Heart left ventricle (tissue), 13 donors: ENCODE data around the gene ENOX1.

Source experiments
- POLR2A ChIP-seq, 2 donors: fragments of 450-650 bp; IDR thresholded peaks; one replicate each; pipeline ENCODE4 v1.6.1; 2017; ENCODE audit warnings: antibody characterized with exemption in 2 of 2, mild to moderate bottlenecking in 2 of 2, moderate library complexity in 2 of 2
- TF ChIP-seq, protein P1 (sequence below), 12 donors: fragments of 200-600 bp; sonication (generic) in 4 of 12; IDR thresholded peaks; one replicate each; pipeline versions ENCODE4 v1.5.0 to v1.8.0; 2018 to 2022; ENCODE audit warnings: antibody characterized with exemption in 12 of 12, mild to moderate bottlenecking in 5 of 12
- donor health status: ischemic (EF 13 %, LVEDD 7.1; RV severe dilation, severe dysfunction).
- donor health status: DM: no; HTN: yes; CAD: no.
- donor health status: DM: no; HTN: no; CAD: no.
- donor health status: ischemic (EF 25% LVEDD 6.9; RV normal size, moderate dysfunction).
- donor health status: ischemic (EF 25% LVEDD 5.7; RV mildly dilated, moderate dysfunction).
- donor health status: ischemic (EF 35%, LVEDD 5.7; RV mildly dilated, moderate dysfunction).
- donor health status: nonischemic (EF 11% LVEDD 7.7; RV severe dilation, severe dysfunction).
- donor health status: DM: yes; HTN: yes; CAD: no.
- donor health status: PGD.
- donor health status: ischemic (EF 29% LVEDD 5.4; RV normal size, mild dysfunction).
- donor health status: nonischemic (EF 23%, LVEDD 6.1; RV moderate dilation, normal function).

DNA sequence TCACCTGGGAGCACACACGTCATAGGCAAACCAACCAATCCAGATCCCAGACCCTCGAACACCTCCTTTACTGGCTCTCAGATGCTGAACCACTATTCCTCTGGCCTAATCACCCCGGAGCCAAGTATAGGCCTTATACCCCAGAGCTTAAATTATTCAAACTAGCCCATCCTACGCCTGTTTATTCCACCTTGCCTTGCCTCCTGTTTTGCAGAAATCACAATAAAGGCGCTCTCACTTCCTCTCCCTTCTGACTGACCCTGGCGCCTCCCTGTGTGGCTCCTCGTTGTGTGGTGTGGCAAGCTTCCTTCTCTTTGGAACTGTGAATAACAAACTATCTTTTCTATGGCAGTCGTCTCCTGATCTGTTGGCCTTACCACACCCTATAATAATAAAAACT, 354.9 kb downstream of the ENOX1 start:
- TF ChIP-seq POLR2A (IDR thresholded peaks at IDR 0.05), result no peak
- TF ChIP-seq, protein P1, sequence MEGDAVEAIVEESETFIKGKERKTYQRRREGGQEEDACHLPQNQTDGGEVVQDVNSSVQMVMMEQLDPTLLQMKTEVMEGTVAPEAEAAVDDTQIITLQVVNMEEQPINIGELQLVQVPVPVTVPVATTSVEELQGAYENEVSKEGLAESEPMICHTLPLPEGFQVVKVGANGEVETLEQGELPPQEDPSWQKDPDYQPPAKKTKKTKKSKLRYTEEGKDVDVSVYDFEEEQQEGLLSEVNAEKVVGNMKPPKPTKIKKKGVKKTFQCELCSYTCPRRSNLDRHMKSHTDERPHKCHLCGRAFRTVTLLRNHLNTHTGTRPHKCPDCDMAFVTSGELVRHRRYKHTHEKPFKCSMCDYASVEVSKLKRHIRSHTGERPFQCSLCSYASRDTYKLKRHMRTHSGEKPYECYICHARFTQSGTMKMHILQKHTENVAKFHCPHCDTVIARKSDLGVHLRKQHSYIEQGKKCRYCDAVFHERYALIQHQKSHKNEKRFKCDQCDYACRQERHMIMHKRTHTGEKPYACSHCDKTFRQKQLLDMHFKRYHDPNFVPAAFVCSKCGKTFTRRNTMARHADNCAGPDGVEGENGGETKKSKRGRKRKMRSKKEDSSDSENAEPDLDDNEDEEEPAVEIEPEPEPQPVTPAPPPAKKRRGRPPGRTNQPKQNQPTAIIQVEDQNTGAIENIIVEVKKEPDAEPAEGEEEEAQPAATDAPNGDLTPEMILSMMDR (IDR thresholded peaks at IDR 0.05), result no peak
